Activated T-cell treated with anti-CD3 and anti-CD28 coated beads, Interleukin-2, amount 50 U/mL, for 4 hours (primary cell): ENCODE results near the gene TKT. TPM values are rescaled to one million over a fixed set of nuclear protein-coding genes. Genes with fewer than 3 reads are reported as not detected.

Source experiments
- ATAC-seq, 2 donors: fragments of 200-7000 bp; cut with Tn5 transposase; one replicate each; pipeline ENCODE4 v1.10.0; 2021
- DNase-seq: peaks from one replicate; pipeline ENCODE4 v3.0.0-alpha.2; 2020
- H3K27me3 Mint-ChIP-seq: one replicate; pipeline ENCODE4 v1.8.0; 2021; ENCODE audit warnings: low read depth, mixed read lengths
- H3K36me3 Mint-ChIP-seq: one replicate; pipeline ENCODE4 v1.8.0; 2022; ENCODE audit warnings: mixed read lengths; ENCODE audit not compliant: insufficient read depth
- H3K4me1 Mint-ChIP-seq: one replicate; pipeline ENCODE4 v1.8.0; 2021; ENCODE audit warnings: low read depth, mixed read lengths
- H3K4me3 Mint-ChIP-seq: one replicate; pipeline ENCODE4 v1.8.0; 2021; ENCODE audit warnings: mild to moderate bottlenecking, moderate library complexity, mixed read lengths
- H3K9me3 Mint-ChIP-seq: one replicate; pipeline ENCODE4 v1.8.0; 2021; ENCODE audit warnings: mixed read lengths
- total RNA-seq, 3 donors: library from RNA; stranded (reverse); gene quantifications; one replicate each; pipeline ENCODE4 v1.2.1, GENCODE V29; 2021

TKT gene
- total RNA-seq, 3 donors from 2014 or later: 287 to 334 (median 331) TPM

GRCh38 chr3:53227993-53228885 lies 27.6 kb downstream of the TKT start:
- Mint-ChIP-seq H3K4me1 (no peaks in the 10 kb centered on the region), H3K27me3 (no peaks in the 10 kb centered on the region), H3K9me3 (no peaks in the 10 kb centered on the region), H3K36me3 (peaks cover 27% of the 10 kb centered on the region), H3K4me3 (no peak overlapping the region)
- ATAC-seq (no peak), DNase-seq (no peak)

- no peaks in the 10 kb centered on the region for H3K9me3 Mint-ChIP-seq
- no peaks in the 10 kb centered on the region for H3K27me3 Mint-ChIP-seq
- H3K36me3 Mint-ChIP-seq: peaks cover 31% of the 10 kb centered on the region
- DNase-seq (no peak), ATAC-seq (no peak)
- H3K4me1 Mint-ChIP-seq: no peaks in the 10 kb centered on the region
- no peak overlapping the region for H3K4me3 Mint-ChIP-seq
Measured at GRCh38 chr3:53226841-53227407, 28.9 kb downstream of the TKT start.

DNA sequence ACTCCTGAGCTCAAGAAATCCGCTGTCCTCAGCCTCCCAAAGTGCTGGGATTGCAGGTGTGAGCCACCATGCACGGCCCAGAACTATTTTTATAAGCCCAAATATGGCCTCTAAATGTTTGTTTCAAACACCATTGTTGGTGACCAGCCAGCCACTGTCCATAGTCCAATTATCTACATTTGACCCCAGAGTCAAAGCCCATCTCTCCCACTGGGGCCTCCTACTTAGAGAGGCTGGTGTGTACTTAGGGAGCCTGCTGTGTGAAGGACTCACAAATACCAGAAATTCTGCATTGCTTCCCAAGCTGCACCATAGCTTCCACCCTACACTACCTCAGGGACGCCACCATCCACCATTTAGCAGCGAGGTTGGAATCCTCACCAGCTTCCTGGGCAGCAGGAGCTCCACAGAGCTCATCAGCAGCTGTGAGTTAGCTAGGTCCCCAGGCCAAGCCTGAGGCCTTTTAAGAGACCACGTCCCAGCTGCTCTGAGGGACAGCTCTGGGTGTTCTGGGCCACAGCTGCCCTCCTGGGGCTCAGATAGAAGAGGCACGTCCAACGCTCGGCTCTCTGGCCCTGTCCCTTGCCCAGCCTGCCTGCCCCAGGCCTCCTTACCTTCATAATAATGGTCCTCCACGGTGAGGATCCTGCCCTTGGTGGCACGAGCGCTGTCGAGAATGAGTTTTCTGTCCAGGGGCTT lies 29.5 kb downstream of the TKT start:
- H3K27me3 Mint-ChIP-seq: no peaks in the 10 kb centered on the region
- no peaks in the 10 kb centered on the region for H3K9me3 Mint-ChIP-seq
- H3K36me3 Mint-ChIP-seq: peaks cover 30% of the 10 kb centered on the region
- ATAC-seq (no peak), DNase-seq (no peak)
- no peak overlapping the region for H3K4me3 Mint-ChIP-seq
- H3K4me1 Mint-ChIP-seq: no peaks in the 10 kb centered on the region

DNA sequence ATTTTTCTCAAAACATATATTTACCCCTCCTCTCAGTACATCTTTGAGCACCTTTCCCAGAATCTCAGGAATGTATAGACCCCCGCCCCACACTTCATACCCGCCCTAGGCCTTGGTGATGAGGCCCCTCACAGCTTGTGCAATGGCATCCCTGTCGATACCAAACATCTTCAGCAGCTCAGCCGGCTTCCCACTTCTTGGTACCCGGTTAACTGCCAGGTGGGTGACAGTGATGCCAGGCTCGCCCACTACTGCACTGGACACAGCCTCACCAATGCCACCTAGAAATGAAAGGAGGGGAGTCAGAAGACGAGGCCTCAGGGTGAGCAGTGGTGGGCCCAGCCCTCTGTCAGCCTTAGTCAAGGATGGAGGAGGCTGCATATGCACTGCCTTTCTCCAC lies 30.2 kb downstream of the TKT start:
- H3K9me3 Mint-ChIP-seq: no peaks in the 10 kb centered on the region
- H3K36me3 Mint-ChIP-seq: peaks cover 29% of the 10 kb centered on the region
- DNase-seq (no peak), ATAC-seq (no peak)
- no peaks in the 10 kb centered on the region for H3K4me1 Mint-ChIP-seq
- H3K4me3 Mint-ChIP-seq: no peak overlapping the region
- H3K27me3 Mint-ChIP-seq: no peaks in the 10 kb centered on the region

- Mint-ChIP-seq H3K36me3 (peaks cover 29% of the 10 kb centered on the region), H3K27me3 (no peaks in the 10 kb centered on the region), H3K9me3 (no peaks in the 10 kb centered on the region), H3K4me1 (no peaks in the 10 kb centered on the region), H3K4me3 (no peak overlapping the region)
- ATAC-seq (no peak), DNase-seq (no peak)
Measured at GRCh38 chr3:53225181-53225580, 30.6 kb downstream of the TKT start.

DNA sequence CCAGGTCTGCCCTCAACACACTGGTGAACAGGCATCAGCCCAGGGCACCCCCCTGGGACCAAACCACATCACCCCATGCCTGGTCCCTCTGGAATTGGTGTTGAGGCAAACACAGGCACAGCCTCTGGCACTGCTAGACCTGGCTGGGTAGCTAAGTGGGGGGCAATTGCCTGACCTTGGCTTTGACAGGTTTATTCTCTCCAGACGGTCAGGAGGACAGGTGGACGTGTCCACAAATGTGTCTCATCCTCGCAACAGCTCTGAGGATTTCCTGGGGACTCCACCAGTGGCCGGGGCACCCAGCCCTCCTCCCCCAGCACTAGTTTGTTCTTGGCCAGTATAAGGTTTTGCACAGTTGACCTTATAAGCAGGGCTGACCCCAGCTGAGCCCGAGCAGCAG lies 31.3 kb downstream of the TKT start:
- peaks cover 28% of the 10 kb centered on the region for H3K36me3 Mint-ChIP-seq
- no peak for ATAC-seq
- peaks cover 2% of the 10 kb centered on the region for H3K4me1 Mint-ChIP-seq
- no peaks in the 10 kb centered on the region for H3K9me3 Mint-ChIP-seq
- no peak overlapping the region for H3K4me3 Mint-ChIP-seq
- DNase-seq: no peak
- H3K27me3 Mint-ChIP-seq: no peaks in the 10 kb centered on the region

DNA sequence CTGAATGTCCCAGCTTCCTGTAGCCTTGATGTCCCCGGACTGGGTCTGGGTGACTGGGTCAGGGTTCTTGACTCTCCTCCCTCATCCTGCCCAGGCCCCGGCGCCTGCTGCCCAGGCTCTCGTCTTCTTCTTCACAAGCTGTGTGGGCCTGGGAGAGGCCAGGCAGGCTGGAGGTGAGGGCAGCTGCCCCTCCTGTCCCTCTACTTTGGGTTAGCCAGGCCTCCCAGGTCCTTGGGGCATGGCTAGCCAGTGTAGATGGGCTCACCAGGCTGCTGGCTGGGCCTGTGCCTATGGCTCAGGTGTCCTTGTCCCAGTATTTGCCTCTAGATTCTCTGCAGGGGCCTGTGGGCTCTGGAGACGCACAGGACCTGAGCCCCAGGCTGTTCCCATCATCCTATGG lies 31.8 kb downstream of the TKT start:
- H3K27me3 Mint-ChIP-seq: no peaks in the 10 kb centered on the region
- DNase-seq: no peak
- no peak for ATAC-seq
- H3K4me1 Mint-ChIP-seq: peaks cover 2% of the 10 kb centered on the region
- H3K4me3 Mint-ChIP-seq: no peak overlapping the region
- H3K9me3 Mint-ChIP-seq: no peaks in the 10 kb centered on the region
- peaks cover 28% of the 10 kb centered on the region for H3K36me3 Mint-ChIP-seq

DNA sequence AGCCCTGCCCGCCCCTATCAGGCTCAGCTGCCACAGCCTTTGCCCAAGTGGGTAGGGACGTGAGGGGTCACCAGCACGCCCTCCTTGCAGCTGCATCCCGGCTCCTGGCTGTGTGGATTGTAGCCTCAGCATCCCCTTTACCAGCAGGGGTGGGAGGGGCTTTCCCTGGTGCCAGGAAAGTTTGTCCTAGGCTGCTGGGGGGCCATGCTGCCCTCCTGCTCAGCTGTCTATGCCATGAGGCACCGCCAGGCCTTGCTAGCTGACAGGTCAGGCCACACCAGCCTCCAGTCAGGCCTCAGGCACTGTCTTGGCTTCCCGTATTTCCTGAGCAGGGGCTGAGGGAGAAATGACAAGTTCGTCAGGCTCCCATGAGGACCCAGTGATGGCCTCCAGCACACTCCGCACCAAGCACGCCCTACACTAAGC lies 32.3 kb downstream of the TKT start:
- no peak for ATAC-seq
- peaks cover 2% of the 10 kb centered on the region for H3K4me1 Mint-ChIP-seq
- no peak overlapping the region for H3K4me3 Mint-ChIP-seq
- H3K27me3 Mint-ChIP-seq: no peaks in the 10 kb centered on the region
- no peak for DNase-seq
- peaks cover 28% of the 10 kb centered on the region for H3K36me3 Mint-ChIP-seq
- no peaks in the 10 kb centered on the region for H3K9me3 Mint-ChIP-seq

GRCh38 chr3:53223025-53223424 lies 32.8 kb downstream of the TKT start:
- ATAC-seq: no peak
- H3K36me3 Mint-ChIP-seq: peaks cover 28% of the 10 kb centered on the region
- DNase-seq: no peak
- H3K27me3 Mint-ChIP-seq: no peaks in the 10 kb centered on the region
- no peak overlapping the region for H3K4me3 Mint-ChIP-seq
- H3K4me1 Mint-ChIP-seq: peaks cover 2% of the 10 kb centered on the region
- H3K9me3 Mint-ChIP-seq: no peaks in the 10 kb centered on the region

GRCh38 chr3:53222183-53222901 lies 33.5 kb downstream of the TKT start:
- no peak overlapping the region for H3K4me3 Mint-ChIP-seq
- H3K9me3 Mint-ChIP-seq: no peaks in the 10 kb centered on the region
- DNase-seq (no peak), ATAC-seq (no peak)
- peaks cover 23% of the 10 kb centered on the region for H3K36me3 Mint-ChIP-seq
- peaks cover 2% of the 10 kb centered on the region for H3K4me1 Mint-ChIP-seq
- H3K27me3 Mint-ChIP-seq: no peaks in the 10 kb centered on the region

- H3K4me1 Mint-ChIP-seq: peaks cover 2% of the 10 kb centered on the region
- no peaks in the 10 kb centered on the region for H3K27me3 Mint-ChIP-seq
- peaks cover 20% of the 10 kb centered on the region for H3K36me3 Mint-ChIP-seq
- no peaks in the 10 kb centered on the region for H3K9me3 Mint-ChIP-seq
- ATAC-seq: no peak
- H3K4me3 Mint-ChIP-seq: no peak overlapping the region
- no peak for DNase-seq
Measured at GRCh38 chr3:53221827-53222182, 34.0 kb downstream of the TKT start.

DNA sequence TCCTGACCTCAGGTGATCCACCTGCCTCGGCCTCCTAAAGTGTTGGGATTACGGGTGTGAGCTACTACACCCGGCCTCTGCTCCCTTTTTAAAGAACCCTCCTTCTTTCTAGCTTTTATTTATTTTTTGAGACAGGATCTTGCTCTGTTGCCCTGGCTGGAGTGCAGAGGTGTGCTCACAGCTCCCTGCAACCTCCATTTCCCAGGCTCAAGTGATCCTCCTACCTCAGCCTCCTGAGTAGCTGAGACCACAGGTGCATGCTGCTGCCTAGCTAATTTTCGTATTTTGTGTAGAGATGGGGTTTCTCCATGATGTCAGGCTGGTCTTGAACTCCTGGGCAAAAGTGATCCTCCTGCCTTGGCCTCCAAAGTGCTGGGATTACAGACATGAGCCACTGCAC lies 34.5 kb downstream of the TKT start:
- ATAC-seq (no peak), DNase-seq (no peak)
- H3K9me3 Mint-ChIP-seq: no peaks in the 10 kb centered on the region
- peaks cover 2% of the 10 kb centered on the region for H3K4me1 Mint-ChIP-seq
- H3K4me3 Mint-ChIP-seq: no peak overlapping the region
- no peaks in the 10 kb centered on the region for H3K27me3 Mint-ChIP-seq
- H3K36me3 Mint-ChIP-seq: peaks cover 16% of the 10 kb centered on the region

DNA sequence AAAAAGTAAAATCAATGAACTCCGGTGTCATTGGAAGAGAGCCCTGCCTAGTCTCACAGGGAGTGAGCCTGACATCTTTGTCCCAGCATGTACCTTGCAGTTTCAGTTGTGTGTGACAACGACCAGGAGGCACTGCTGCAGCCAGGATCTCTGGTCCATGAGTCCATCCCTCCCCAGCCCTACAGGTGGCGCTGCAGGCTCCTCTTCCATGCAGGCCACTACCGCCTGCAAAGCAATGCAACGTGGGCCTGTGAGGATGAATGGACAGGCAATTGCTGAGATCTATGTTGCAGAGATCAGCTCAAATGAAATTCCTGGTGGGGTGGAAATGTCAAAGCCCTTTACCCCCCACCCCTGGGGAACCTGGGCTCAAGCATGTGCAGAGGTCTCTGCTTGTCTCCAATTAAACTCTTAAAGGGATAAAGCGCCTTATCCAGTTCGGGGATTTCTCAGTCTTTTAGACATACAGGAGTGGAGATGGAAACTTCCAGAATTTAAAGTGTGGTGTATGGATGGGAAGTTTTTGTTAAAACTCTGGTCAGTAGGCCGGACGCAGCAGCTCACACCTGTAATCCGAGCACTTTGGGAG lies 35.8 kb downstream of the TKT start:
- H3K9me3 Mint-ChIP-seq: no peaks in the 10 kb centered on the region
- DNase-seq: peak; percentile 67

GRCh38 chr3:53218131-53218530 lies 37.7 kb downstream of the TKT start:
- no peak for DNase-seq
- H3K4me1 Mint-ChIP-seq: peaks cover 2% of the 10 kb centered on the region
- no peak overlapping the region for H3K4me3 Mint-ChIP-seq
- H3K9me3 Mint-ChIP-seq: no peaks in the 10 kb centered on the region
- no peaks in the 10 kb centered on the region for H3K27me3 Mint-ChIP-seq
- peaks cover 5% of the 10 kb centered on the region for H3K36me3 Mint-ChIP-seq
- ATAC-seq: no peak

More for the DNA sequence above, 35.8 kb downstream of the TKT start:
- peak; percentile 84 for ATAC-seq
- H3K27me3 Mint-ChIP-seq: no peaks in the 10 kb centered on the region
- no peak overlapping the region for H3K4me3 Mint-ChIP-seq
- H3K4me1 Mint-ChIP-seq: peaks cover 2% of the 10 kb centered on the region
- H3K36me3 Mint-ChIP-seq: peaks cover 11% of the 10 kb centered on the region
